SK-N-SH (cell line): ENCODE measurements around the gene SORCS3. TPM values are rescaled to one million over a fixed set of nuclear protein-coding genes. Genes with fewer than 3 reads are reported as not detected.
"Not testable (repeated sequence)": the region's sequence is repeated elsewhere in the genome, so short reads cannot be mapped to it uniquely, and the experiment has no call there.

Source experiments
- CTCF ChIA-PET: fragments of 300-600, 350-600 bp; formaldehyde crosslinking; extraction: SDS; loops from one replicate; lab custom pipeline; 2021; lab: Yijun Ruan, JAX
- POLR2A ChIA-PET: fragments of 350-600 bp; sonication (Branson Sonifier 250); formaldehyde crosslinking; extraction: SDS; loops from one replicate; lab custom pipeline; 2020; ENCODE audit warnings: antibody characterized with exemption, inconsistent platforms; lab: Yijun Ruan, JAX
- DNase-seq: peaks from one replicate; pipeline ENCODE4 v3.0.0; 2012
- H2AFZ ChIP-seq: fragments of 200-600 bp; sonication (generic); 2 replicates; pipeline ENCODE4 v1.8.1; 2016; ENCODE audit warnings: antibody characterized with exemption, mild to moderate bottlenecking, low read depth
- H3F3A ChIP-seq: fragments of 200-600 bp; sonication (generic); replicated peaks from 2 replicates; pipeline ENCODE3; 2016; ENCODE audit warnings: antibody characterized with exemption, mild to moderate bottlenecking; ENCODE audit not compliant: insufficient read depth
- H3K27ac ChIP-seq, 2 experiments: fragments of 200-500 bp in 1 of 2; fragments of 200-600 bp in 1 of 2; sonication (Bioruptor generic) in 1 of 2; sonication (generic), shearing (Covaris generic) in 1 of 2; 2 replicates each; pipeline versions ENCODE4 v1.5.1 to v1.6.1; 2014 to 2016; ENCODE audit warnings: low read depth in 2 of 2, inconsistent platforms in 1 of 2, low read length in 1 of 2, mild to moderate bottlenecking in 1 of 2, mixed read lengths in 1 of 2
- H3K27me3 ChIP-seq: fragments of 200-600 bp; sonication (generic), shearing (Covaris generic); 2 replicates; pipeline ENCODE4 v1.6.1; 2016; ENCODE audit warnings: mixed run types; ENCODE audit not compliant: insufficient read depth
- H3K36me3 ChIP-seq, 2 experiments: fragments of 200-500 bp in 1 of 2; fragments of 200-600 bp in 1 of 2; sonication (Bioruptor generic) in 1 of 2; sonication (generic) in 1 of 2; replicated peaks in 1 of 2; 2 replicates each; pipeline versions ENCODE3 to v1.5.1; 2014 to 2016; ENCODE audit warnings: low read length in 1 of 2, mild to moderate bottlenecking in 1 of 2; ENCODE audit not compliant: insufficient read depth in 2 of 2, control insufficient read depth in 1 of 2
- H3K4me1 ChIP-seq, 2 experiments: fragments of 200-500 bp in 1 of 2; fragments of 200-600 bp in 1 of 2; sonication (Bioruptor generic) in 1 of 2; sonication (generic), shearing (Covaris generic) in 1 of 2; 2 replicates each; pipeline versions ENCODE4 v1.5.1 to v1.6.1; 2014 to 2016; ENCODE audit warnings: low read depth in 1 of 2, low read length in 1 of 2, mixed run types in 1 of 2; ENCODE audit not compliant: insufficient read depth in 2 of 2, control insufficient read depth in 1 of 2
- H3K4me2 ChIP-seq: fragments of 200-600 bp; sonication (generic), shearing (Covaris generic); 2 replicates; pipeline ENCODE4 v1.6.1; 2017; ENCODE audit warnings: mixed run types
- H3K4me3 ChIP-seq, 2 experiments: fragments of 200-500 bp in 1 of 2; fragments of 200-600 bp in 1 of 2; sonication (Bioruptor generic) in 1 of 2; sonication (generic), shearing (Covaris generic) in 1 of 2; 2 replicates each; pipeline versions ENCODE4 v1.5.1 to v1.8.1; 2014 to 2016; ENCODE audit warnings: low read depth in 2 of 2, inconsistent platforms in 1 of 2, low read length in 1 of 2, mild to moderate bottlenecking in 1 of 2, mixed read lengths in 1 of 2, moderate library complexity in 1 of 2
- H3K79me2 ChIP-seq: fragments of 200-600 bp; sonication (generic); 2 replicates; pipeline ENCODE4 v1.8.1; 2017; ENCODE audit warnings: mild to moderate bottlenecking; ENCODE audit not compliant: insufficient read depth
- H3K9ac ChIP-seq: fragments of 200-600 bp; sonication (generic); 2 replicates; pipeline ENCODE4 v1.6.1; 2017; ENCODE audit warnings: mixed run types
- H3K9me2 ChIP-seq: fragments of 200-600 bp; sonication (generic); 2 replicates; pipeline ENCODE4 v1.6.1; 2017; ENCODE audit warnings: mixed run types
- H3K9me3 ChIP-seq: fragments of 200-600 bp; sonication (generic); 2 replicates; pipeline ENCODE4 v1.6.1; 2017; ENCODE audit warnings: mixed run types, mild to moderate bottlenecking, moderate library complexity
- H4K20me1 ChIP-seq: fragments of 200-600 bp; sonication (generic); 2 replicates; pipeline ENCODE4 v1.6.1; 2017; ENCODE audit warnings: mild to moderate bottlenecking, mixed run types; ENCODE audit not compliant: insufficient read depth
- CHD2 ChIP-seq: fragments of 150-350 bp; IDR thresholded peaks from 2 replicates; pipeline ENCODE4 v1.6.1; 2018; ENCODE audit warnings: low read length; ENCODE audit not compliant: partially characterized antibody
- ELF1 ChIP-seq: IDR thresholded peaks from 2 replicates; pipeline ENCODE4 v1.4.0; 2012
- EP300 ChIP-seq, 2 experiments: IDR thresholded peaks; 2 replicates each; pipeline versions ENCODE4 v1.4.0 to v1.6.1; 2012; ENCODE audit warnings: borderline replicate concordance in 1 of 2, low read depth in 1 of 2, low read length in 1 of 2
- FOXM1 ChIP-seq: IDR thresholded peaks from 2 replicates; pipeline ENCODE4 v1.4.0; 2012; ENCODE audit warnings: low read depth, mild to moderate bottlenecking
- GATA2 ChIP-seq: sonication (generic); formaldehyde crosslinking; IDR thresholded peaks from 2 replicates; pipeline ENCODE4 v1.5.0; 2020; ENCODE audit warnings: mild to moderate bottlenecking, missing genetic modification reagents
- JUND ChIP-seq: IDR thresholded peaks from 2 replicates; pipeline ENCODE4 v1.4.0; 2012
- MXI1 ChIP-seq: IDR thresholded peaks from 2 replicates; pipeline ENCODE4 v1.6.1; 2012; ENCODE audit warnings: mild to moderate bottlenecking, low read depth, low read length, improper control_type of control experiment
- NRF1 ChIP-seq: IDR thresholded peaks from 2 replicates; pipeline ENCODE4 v1.6.1; 2012; ENCODE audit warnings: low read depth, mild to moderate bottlenecking, low read length
- PBX3 ChIP-seq: IDR thresholded peaks from 2 replicates; pipeline ENCODE4; 2012
- RXRA ChIP-seq: IDR thresholded peaks from 2 replicates; pipeline ENCODE4 v1.4.0; 2012; ENCODE audit warnings: low read depth, mild to moderate bottlenecking, borderline replicate concordance
- TEAD4 ChIP-seq: IDR thresholded peaks from 2 replicates; pipeline ENCODE4 v1.4.0; 2012; ENCODE audit warnings: mild to moderate bottlenecking, borderline replicate concordance; ENCODE audit not compliant: insufficient read depth
- USF1 ChIP-seq: IDR thresholded peaks from 2 replicates; pipeline ENCODE4 v1.4.0; 2012; ENCODE audit warnings: low read depth, borderline replicate concordance
- YY1 ChIP-seq: IDR thresholded peaks from 2 replicates; pipeline ENCODE4 v1.4.0; 2012; ENCODE audit warnings: low read depth, mild to moderate bottlenecking
- WGBS: methylation state at CpG from one replicate; pipeline ENCODE4 v1.1.6; 2017; ENCODE audit warnings: low lambda C conversion rate; 5-methylcytosine and 5-hydroxymethylcytosine counted together
- polyA plus RNA-seq, 3 experiments: library from polyadenylated mRNA; depleted of rRNA; stranded (reverse); fragments of >200 nt; gene quantifications; 2 replicates each; pipeline ENCODE4 v1.2.3, GENCODE V29; 2012

Gene SORCS3
- polyA plus RNA-seq, 1 of the 3 experiments (the other 2 are of a cell fraction) = not detected

- Histone ChIP-seq H3K4me1 (peaks cover 0 to 4% of the 10 kb centered on the region in 2 experiments; a peak in 1 of 4 replicates), H3K4me2 (no peak overlapping the region), H3K9me3 (no peaks in the 10 kb centered on the region), H3K79me2 (no peaks in the 10 kb centered on the region), H2AFZ (no peak overlapping the region), H3K4me3 (no peak overlapping the region), H3K9ac (no peak overlapping the region), H3K36me3 (no peaks in the 10 kb centered on the region), H3K9me2 (no peaks in the 10 kb centered on the region), H3K27me3 (no peaks in the 10 kb centered on the region), H4K20me1 (no peaks in the 10 kb centered on the region), H3F3A (no peaks in the 10 kb centered on the region), H3K27ac (no peak overlapping the region)
- DNase-seq = no peak
- ChIA-PET CTCF (interaction anchor here (1.7 kb wide), 1 partner anchor 65 kb away, joined by 5 read pairs; no protein-coding TSS in a partner anchor), POLR2A (no interaction called here)
- TF ChIP-seq NRF1 = no peak
- TF ChIP-seq GATA2 = no peak
- no peak for TF ChIP-seq CHD2
- TF ChIP-seq MXI1 = no peak
- no peak for TF ChIP-seq PBX3
- no peak for TF ChIP-seq FOXM1
- no peak for TF ChIP-seq USF1
- TF ChIP-seq YY1 = no peak
- no peak for TF ChIP-seq EP300 (IDR thresholded peaks at IDR 0.05; ENCODE audit: borderline replicate concordance in 1 of 2, low read depth in 1 of 2, low read length in 1 of 2)
- 27% methylated on average over 4 of the region's 4 CpGs for WGBS
Observed at GRCh38 chr10:104707602-104708459, 66.7 kb downstream of the SORCS3 start.

GRCh38 chr10:104711302-104711721 lies 70.2 kb downstream of the SORCS3 start:
- POLR2A ChIA-PET = no interaction called here
- Histone ChIP-seq H3K9ac (no peak overlapping the region), H4K20me1 (no peaks in the 10 kb centered on the region), H2AFZ (no peak overlapping the region), H3K4me3 (no peak overlapping the region), H3K4me2 (no peak overlapping the region), H3K4me1 (peaks cover 0 to 4% of the 10 kb centered on the region in 2 experiments; a peak in 1 of 4 replicates), H3K79me2 (no peaks in the 10 kb centered on the region), H3K27ac (no peak overlapping the region), H3F3A (no peaks in the 10 kb centered on the region), H3K9me2 (no peaks in the 10 kb centered on the region), H3K9me3 (no peaks in the 10 kb centered on the region), H3K27me3 (no peaks in the 10 kb centered on the region), H3K36me3 (no peaks in the 10 kb centered on the region)
- CTCF ChIA-PET = interaction anchor here (0.7 to 1.5 kb wide), 2 partner anchors 73 to 980 kb away, joined by 3 read pairs; no protein-coding TSS in a partner anchor
- 18% methylated on average over 3 of the region's 3 CpGs for WGBS
- TF ChIP-seq PBX3 (no peak), EP300 (IDR thresholded peaks at IDR 0.05; ENCODE audit: borderline replicate concordance in 1 of 2, low read depth in 1 of 2, low read length in 1 of 2) (peak in 1 of 2 experiments; percentile 23; a peak in 1 of 4 replicates), JUND (no peak), ELF1 (no peak), RXRA (no peak), GATA2 (peak; percentile 42; the same call in 1 of the 2 replicates), TEAD4 (no peak)
- no peak for DNase-seq

- CTCF ChIA-PET = interaction anchor here (1.4 kb wide), 1 partner anchor 48 kb away, joined by 3 read pairs; no protein-coding TSS in a partner anchor
- H3F3A ChIP-seq, H3K9me3 ChIP-seq, H3K4me3 ChIP-seq, H3K79me2 ChIP-seq, H4K20me1 ChIP-seq, H3K9ac ChIP-seq, DNase-seq, POLR2A ChIA-PET, H3K4me2 ChIP-seq, H3K27me3 ChIP-seq, H3K4me1 ChIP-seq, H3K27ac ChIP-seq, H2AFZ ChIP-seq, H3K9me2 ChIP-seq, H3K36me3 ChIP-seq: not testable (repeated sequence)
- 14% methylated on average over 2 of the region's 2 CpGs for WGBS
Observed at GRCh38 chr10:104730593-104730992, 89.5 kb downstream of the SORCS3 start.
